Activated naive CD4-positive, alpha-beta T cell treated with anti-CD3 and anti-CD28 coated beads for 36 hours (primary cell): ENCODE data around the gene NDUFA3. TPM values are rescaled to one million over a fixed set of nuclear protein-coding genes. Genes with fewer than 3 reads are reported as not detected.

ENCODE experiments used
- CTCF ChIA-PET: fragments of 350-600 bp; sonication (Branson Sonifier 250); formaldehyde crosslinking; loops from one replicate; lab custom pipeline; 2021; ENCODE audit warnings: antibody characterized with exemption; lab: Charles Lee
- DNase-seq: peaks from one replicate; pipeline ENCODE4 v3.0.0-alpha.2; 2020
- H3K27ac Mint-ChIP-seq: one replicate; pipeline ENCODE4 v1.8.0; 2021; ENCODE audit warnings: mild to moderate bottlenecking, mixed read lengths
- H3K27me3 Mint-ChIP-seq: one replicate; pipeline ENCODE4 v1.8.0; 2021; ENCODE audit warnings: low read depth, mixed read lengths
- H3K36me3 Mint-ChIP-seq: one replicate; pipeline ENCODE4 v1.8.0; 2021; ENCODE audit warnings: low read depth, mixed read lengths
- H3K4me1 Mint-ChIP-seq: one replicate; pipeline ENCODE4 v1.8.0; 2021; ENCODE audit warnings: low read depth, mixed read lengths
- H3K4me3 Mint-ChIP-seq: one replicate; pipeline ENCODE4 v1.8.0; 2021; ENCODE audit warnings: mild to moderate bottlenecking, moderate library complexity, mixed read lengths
- H3K9me3 Mint-ChIP-seq: one replicate; pipeline ENCODE4 v1.8.0; 2021; ENCODE audit warnings: mixed read lengths
- intact Hi-C: fragments of 100-400 bp; cut with micrococcal nuclease; formaldehyde crosslinking; loops from one replicate; pipeline ENCODE4 v1.15.1; 2023
- total RNA-seq, 2 experiments: library from RNA; stranded (reverse); gene quantifications; one replicate each; pipeline ENCODE4 v1.2.3, GENCODE V29; 2021

NDUFA3 gene
- total RNA-seq, 2 experiments from 2014 or later = 110 to 120 TPM

- intact Hi-C loops = loop anchor here (10.0 kb wide), 1 partner anchor 1121 kb away; the partner anchor contains the start of gene PPP6R1
- Mint-ChIP-seq H3K4me3 (no peak overlapping the region), H3K4me1 (peaks cover 19% of the 10 kb centered on the region), H3K9me3 (no peaks in the 10 kb centered on the region), H3K27ac (peak overlapping the region; percentile 14), H3K36me3 (peaks cover 8% of the 10 kb centered on the region), H3K27me3 (no peaks in the 10 kb centered on the region)
- CTCF ChIA-PET = no interaction called here
- DNase-seq = no peak
Observed at GRCh38 chr19:54133957-54134590, 31.4 kb downstream of the NDUFA3 start.

- intact Hi-C loops = loop anchor here (5.0 to 10.0 kb wide), 2 partner anchors 1119 to 1271 kb away; partner anchors contain the start of genes PPP6R1 and UBE2S
- no peak overlapping the region for H3K27ac Mint-ChIP-seq
- H3K4me3 Mint-ChIP-seq = peak overlapping the region; percentile 83
- peak; percentile 21 for DNase-seq
- CTCF ChIA-PET = interaction anchor here (1.3 to 1.7 kb wide), 2 partner anchors 34 to 53 kb away, joined by 3 to 4 read pairs; partner anchors contain the start of gene MBOAT7
- H3K36me3 Mint-ChIP-seq = peaks cover 3% of the 10 kb centered on the region
- no peaks in the 10 kb centered on the region for H3K9me3 Mint-ChIP-seq
- H3K27me3 Mint-ChIP-seq = no peaks in the 10 kb centered on the region
- H3K4me1 Mint-ChIP-seq = peaks cover 35% of the 10 kb centered on the region
Observed at GRCh38 chr19:54136086-54136863, 33.6 kb downstream of the NDUFA3 start.

- peak; percentile 100 for DNase-seq
- Mint-ChIP-seq H3K4me1 (peaks cover 37% of the 10 kb centered on the region), H3K27ac (peak overlapping the region; percentile 89), H3K9me3 (no peaks in the 10 kb centered on the region), H3K36me3 (peaks cover 3% of the 10 kb centered on the region), H3K27me3 (no peaks in the 10 kb centered on the region), H3K4me3 (peak overlapping the region; percentile 83)
- CTCF ChIA-PET = interaction anchor here (0.6 to 1.7 kb wide), 5 partner anchors 21 to 166 kb away, joined by 3 to 4 read pairs (median 3); partner anchors contain the start of gene MBOAT7
- intact Hi-C loops = loop anchor here (1.0 to 10.0 kb wide), 9 partner anchors 22 to 1270 kb away; partner anchors contain the start of genes LENG1, LENG8, MYADM and NDUFA3
Observed at GRCh38 chr19:54136864-54137698, 34.4 kb downstream of the NDUFA3 start.

GRCh38 chr19:54137699-54138488, 35.2 kb downstream of the NDUFA3 start, which contains the start of gene CNOT3:
CNOT3 (plus strand) TSS chr19:54137762; CDS start chr19:54142979, 5,217 bp downstream.
- intact Hi-C loops = loop anchor here (1.0 to 10.0 kb wide), 9 partner anchors 21 to 1269 kb away; partner anchors contain the start of genes LENG1, LENG8, MYADM and NDUFA3
- DNase-seq = peak; percentile 41
- CTCF ChIA-PET = interaction anchor here (1.2 to 1.7 kb wide), 3 partner anchors 20 to 51 kb away, joined by 3 to 4 read pairs (median 3); partner anchors contain the start of gene MBOAT7
- Mint-ChIP-seq H3K27me3 (no peaks in the 10 kb centered on the region), H3K4me3 (peak within 1 kb of the TSS; percentile 83), H3K9me3 (no peaks in the 10 kb centered on the region), H3K36me3 (peaks cover 7% of the 10 kb centered on the region), H3K27ac (peak within 1 kb of the TSS; percentile 89), H3K4me1 (peaks cover 39% of the 10 kb centered on the region)

- peak overlapping the region; percentile 81 for H3K27ac Mint-ChIP-seq
- peaks cover 12% of the 10 kb centered on the region for H3K36me3 Mint-ChIP-seq
- H3K4me1 Mint-ChIP-seq = peaks cover 39% of the 10 kb centered on the region
- H3K27me3 Mint-ChIP-seq = no peaks in the 10 kb centered on the region
- intact Hi-C loops = loop anchor here (5.0 to 10.0 kb wide), 2 partner anchors 1116 to 1269 kb away; partner anchors contain the start of genes PPP6R1 and UBE2S
- DNase-seq = no peak
- CTCF ChIA-PET = interaction anchor here (0.8 kb wide), 1 partner anchor 1457 kb away, joined by 4 read pairs; no protein-coding TSS in a partner anchor
- H3K9me3 Mint-ChIP-seq = no peaks in the 10 kb centered on the region
- H3K4me3 Mint-ChIP-seq = peak overlapping the region; percentile 83
Observed at GRCh38 chr19:54138489-54139256, 36.0 kb downstream of the NDUFA3 start.

- Mint-ChIP-seq H3K27ac (no peak overlapping the region), H3K9me3 (no peaks in the 10 kb centered on the region), H3K4me3 (no peak overlapping the region), H3K4me1 (peaks cover 31% of the 10 kb centered on the region), H3K36me3 (peaks cover 30% of the 10 kb centered on the region), H3K27me3 (no peaks in the 10 kb centered on the region)
- intact Hi-C loops = no loop called here
- no peak for DNase-seq
- CTCF ChIA-PET = no interaction called here
Observed at GRCh38 chr19:54141356-54141755, 38.7 kb downstream of the NDUFA3 start.

GRCh38 chr19:54142166-54142780, 39.6 kb downstream of the NDUFA3 start:
- no peaks in the 10 kb centered on the region for H3K9me3 Mint-ChIP-seq
- no peak overlapping the region for H3K4me3 Mint-ChIP-seq
- no peak for DNase-seq
- H3K27me3 Mint-ChIP-seq = no peaks in the 10 kb centered on the region
- CTCF ChIA-PET = no interaction called here
- intact Hi-C loops = no loop called here
- peaks cover 26% of the 10 kb centered on the region for H3K4me1 Mint-ChIP-seq
- H3K27ac Mint-ChIP-seq = peak overlapping the region; percentile 57
- peaks cover 37% of the 10 kb centered on the region for H3K36me3 Mint-ChIP-seq

GRCh38 chr19:54145541-54146158, 43.0 kb downstream of the NDUFA3 start:
- Mint-ChIP-seq H3K9me3 (no peaks in the 10 kb centered on the region), H3K27me3 (no peaks in the 10 kb centered on the region), H3K4me3 (no peak overlapping the region), H3K36me3 (peaks cover 49% of the 10 kb centered on the region), H3K4me1 (peaks cover 6% of the 10 kb centered on the region), H3K27ac (no peak overlapping the region)
- no peak for DNase-seq
- CTCF ChIA-PET = no interaction called here
- intact Hi-C loops = no loop called here

GRCh38 chr19:54147676-54148075, 45.0 kb downstream of the NDUFA3 start:
- Mint-ChIP-seq H3K27me3 (no peaks in the 10 kb centered on the region), H3K27ac (no peak overlapping the region), H3K4me1 (peaks cover 2% of the 10 kb centered on the region), H3K36me3 (peaks cover 57% of the 10 kb centered on the region), H3K4me3 (no peak overlapping the region), H3K9me3 (no peaks in the 10 kb centered on the region)
- DNase-seq = no peak
- intact Hi-C loops = no loop called here
- CTCF ChIA-PET = no interaction called here

GRCh38 chr19:54148158-54148557, 45.5 kb downstream of the NDUFA3 start:
- peaks cover 53% of the 10 kb centered on the region for H3K36me3 Mint-ChIP-seq
- no peaks in the 10 kb centered on the region for H3K9me3 Mint-ChIP-seq
- intact Hi-C loops = no loop called here

More at GRCh38 chr19:54148158-54148557, 45.5 kb downstream of the NDUFA3 start:
- Mint-ChIP-seq H3K27me3 (no peaks in the 10 kb centered on the region), H3K4me1 (peaks cover 3% of the 10 kb centered on the region), H3K27ac (no peak overlapping the region), H3K4me3 (no peak overlapping the region)
- DNase-seq = no peak
- CTCF ChIA-PET = no interaction called here
